ENCODE measurements around the gene OR10H4.
"Not testable (repeated sequence)": the region's sequence is repeated elsewhere in the genome, so short reads cannot be mapped to it uniquely, and the experiment has no call there.

Gene OR10H4

DNA sequence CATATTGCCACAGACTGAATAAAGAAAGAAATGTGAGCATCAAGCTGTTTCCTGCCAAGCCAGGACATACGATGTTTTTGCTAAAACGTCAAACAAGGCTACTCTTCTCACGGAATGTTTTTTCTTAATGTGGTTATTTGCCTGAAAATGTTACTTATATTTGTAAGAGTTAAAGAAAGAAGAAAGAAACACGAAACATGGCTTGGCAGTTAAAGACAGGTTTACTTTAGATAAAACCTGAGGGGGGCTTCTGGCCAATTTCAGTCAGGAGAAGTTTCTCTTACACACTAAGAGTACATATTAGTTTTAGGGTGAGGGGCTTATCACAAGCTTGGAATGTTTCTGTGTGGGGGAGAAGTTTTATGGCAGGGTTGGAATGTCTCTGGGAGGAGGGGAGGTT lies 4.4 kb upstream of the OR10H4 start:
- FAIRE-seq, result no peak

DNA sequence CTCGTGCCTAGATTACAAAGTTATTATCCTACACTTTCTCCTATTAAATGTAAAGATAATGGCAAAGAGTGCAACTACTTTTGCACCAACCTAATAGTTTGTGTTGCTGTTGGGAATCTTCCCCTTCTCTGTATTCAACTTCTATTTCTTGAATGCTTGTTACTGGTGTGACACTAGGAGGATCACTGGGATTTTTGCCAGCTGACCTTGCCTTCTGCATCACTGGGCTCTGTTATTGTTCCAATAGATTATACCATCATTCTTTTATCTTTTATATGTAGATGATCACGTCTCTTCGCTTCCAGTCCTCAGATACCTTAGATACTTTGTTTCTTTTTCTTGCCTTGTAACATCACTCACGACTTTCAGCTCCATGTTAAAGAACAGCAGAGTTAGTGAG lies 3.5 kb upstream of the OR10H4 start:
- no peak for FAIRE-seq

DNA sequence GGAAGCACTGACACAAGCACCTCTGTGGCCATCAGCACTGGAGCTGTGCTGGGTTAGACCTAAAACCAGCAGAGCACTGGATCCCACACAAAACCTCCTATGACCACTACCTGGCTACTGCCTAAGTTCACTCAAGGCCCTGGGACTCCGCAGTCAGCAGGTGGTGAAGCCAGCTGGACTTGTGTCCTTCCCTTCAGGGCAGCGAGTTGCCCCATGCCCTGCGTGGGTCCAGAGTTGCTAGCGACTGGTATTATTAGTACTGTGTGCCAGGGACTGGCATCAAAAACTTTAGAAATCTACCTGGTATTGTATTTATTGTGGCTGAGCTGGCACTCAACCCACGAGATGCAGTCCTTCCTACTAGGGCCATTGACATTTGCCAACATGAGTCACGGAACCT lies 6.0 kb downstream of the OR10H4 start:
- FAIRE-seq, result no peak

DNA sequence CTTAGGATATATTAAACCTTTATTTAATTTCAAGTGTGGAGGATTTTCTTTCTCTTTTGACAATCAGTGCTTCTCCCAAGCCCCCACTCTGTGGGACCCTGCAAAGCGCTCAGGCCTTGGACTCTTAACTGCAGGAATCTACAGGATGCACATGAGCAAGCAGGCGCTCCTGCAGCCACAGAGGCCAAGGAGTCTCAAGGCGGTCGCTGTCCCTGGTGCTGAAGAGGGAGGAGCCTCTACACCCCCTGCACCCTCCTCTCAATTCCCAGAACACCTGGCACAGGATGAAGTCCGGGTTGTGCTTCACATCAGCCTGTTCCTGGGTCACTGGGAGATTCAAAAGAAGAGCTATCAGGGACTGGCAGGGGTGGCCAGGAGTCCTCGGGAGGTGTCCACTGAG lies 13.5 kb downstream of the OR10H4 start:
- no peak for FAIRE-seq

DNA sequence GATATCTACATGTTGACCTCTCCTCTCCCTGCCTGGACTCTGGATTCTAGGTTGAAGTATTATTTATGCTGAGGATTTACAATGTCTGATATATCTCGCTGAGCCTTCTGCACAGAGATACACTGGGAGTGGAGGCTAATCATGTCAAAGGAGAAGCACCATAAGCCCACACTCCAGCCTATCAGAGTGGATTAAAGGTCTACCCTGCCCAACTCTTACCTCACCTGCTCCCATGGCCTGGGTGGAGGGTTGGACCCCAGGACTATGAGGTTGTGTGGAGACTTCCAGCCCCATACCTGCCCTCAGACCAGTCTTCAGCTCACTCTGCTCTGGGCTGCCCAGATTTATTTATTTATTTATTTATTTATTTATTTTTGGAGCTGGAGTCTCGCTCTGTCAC lies 15.4 kb downstream of the OR10H4 start:
- FAIRE-seq, result no peak

DNA sequence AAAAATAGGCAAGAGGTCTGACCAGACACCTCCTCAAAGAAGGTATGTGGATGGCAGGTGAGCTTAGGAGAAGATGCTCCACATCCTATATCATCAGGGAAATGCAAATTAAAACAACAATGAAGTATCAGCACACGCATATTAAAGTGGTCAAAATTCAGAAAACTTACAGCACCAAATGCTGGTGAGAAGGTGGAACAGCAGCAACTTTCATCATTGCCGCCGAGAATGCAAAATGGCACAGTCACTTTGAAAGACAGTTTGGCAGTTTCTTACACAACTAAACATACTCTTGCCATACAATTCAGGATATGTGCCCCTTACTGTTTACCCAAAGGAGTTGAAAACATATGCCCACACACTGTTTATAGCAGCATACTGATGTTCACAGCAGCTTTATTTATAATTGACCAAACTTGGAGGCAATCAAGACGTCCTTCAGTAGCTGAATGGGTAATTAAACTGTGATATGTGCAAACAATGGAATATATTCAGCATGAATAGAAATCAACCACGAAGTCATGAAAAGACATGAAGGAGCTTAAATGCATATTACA lies 22.5 kb downstream of the OR10H4 start:
- FAIRE-seq, result no peak

DNA sequence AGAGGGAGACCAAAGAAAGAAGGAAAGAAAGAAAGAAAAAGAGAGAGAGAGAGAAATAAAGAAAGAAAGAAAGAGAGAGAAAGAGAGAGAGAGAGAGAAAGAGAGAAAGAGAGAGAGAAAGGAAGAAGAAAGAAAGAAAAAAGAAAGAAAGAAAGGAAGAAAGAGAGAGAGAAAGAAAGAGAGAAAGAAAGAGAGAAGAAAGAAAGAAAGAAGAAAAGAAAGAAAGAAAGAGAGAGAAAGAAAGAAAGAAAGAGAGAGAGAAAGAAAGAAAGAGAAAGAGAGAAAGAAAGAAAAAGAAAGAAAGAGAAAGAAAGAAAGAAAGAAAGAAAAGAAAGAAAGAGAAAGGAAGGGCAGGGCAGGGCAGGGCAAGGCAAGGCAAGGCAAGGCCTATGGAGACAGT lies 23.2 kb downstream of the OR10H4 start:
- FAIRE-seq, result not testable (repeated sequence)

DNA sequence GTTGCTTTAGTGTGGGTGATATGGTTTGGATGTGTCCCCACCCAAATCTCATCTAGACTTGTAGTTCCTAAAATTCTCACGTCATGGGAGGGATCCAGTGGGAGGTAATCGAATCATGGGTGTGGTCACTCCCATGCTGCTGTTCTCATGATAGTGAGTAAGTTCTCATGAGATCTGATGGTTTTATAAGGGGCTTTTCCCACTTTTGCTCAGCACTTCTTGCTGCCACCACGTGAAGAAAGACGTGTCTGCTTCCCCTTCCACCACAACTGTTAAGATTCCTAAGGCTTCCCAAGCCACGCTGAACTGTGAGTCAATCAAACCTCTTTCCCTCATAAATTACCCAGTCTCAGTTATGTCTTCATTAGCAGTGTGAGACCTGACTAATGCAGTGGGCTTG lies 26.0 kb downstream of the OR10H4 start:
- no peak for FAIRE-seq

DNA sequence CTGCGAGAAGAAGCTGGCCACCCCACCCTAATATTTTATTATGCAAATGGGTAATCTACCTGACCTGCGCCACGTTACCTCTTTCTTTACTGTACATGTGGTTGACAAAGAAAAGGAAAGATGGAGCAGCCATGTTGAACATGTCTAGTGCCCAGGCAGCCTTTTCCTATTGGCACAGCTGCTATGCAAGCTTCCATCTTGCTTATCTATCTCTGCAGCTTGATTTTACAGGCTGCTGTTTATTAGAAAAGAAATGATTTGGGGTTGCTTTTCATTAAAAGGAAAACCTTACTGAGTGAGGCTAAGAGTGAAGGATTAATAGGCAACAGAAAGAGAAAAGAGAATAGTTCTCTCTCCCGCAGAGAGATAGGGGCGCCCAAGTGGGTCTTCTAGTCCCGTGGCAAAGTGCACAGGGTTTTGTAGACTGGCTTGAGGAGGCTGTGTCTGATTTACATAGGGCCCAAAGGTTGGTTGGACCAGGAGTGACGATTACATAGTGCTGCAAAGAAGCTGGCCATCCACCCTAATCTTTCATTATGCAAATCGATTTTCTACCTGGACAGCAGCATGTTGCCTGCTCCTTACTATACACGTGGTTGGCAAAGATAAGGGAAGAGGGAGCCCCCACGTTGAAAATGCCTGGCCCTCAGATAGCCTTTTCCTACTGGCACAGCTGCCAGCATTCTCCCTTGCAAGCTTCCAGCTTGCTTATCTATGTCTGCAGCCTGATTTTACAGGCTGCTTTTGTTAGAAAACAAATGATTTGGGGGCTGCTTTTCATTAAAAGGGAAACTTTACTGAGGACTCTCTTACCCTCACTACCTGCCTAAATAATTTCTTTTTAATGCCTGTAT lies 28.3 kb downstream of the OR10H4 start:
- FAIRE-seq, result no peak

DNA sequence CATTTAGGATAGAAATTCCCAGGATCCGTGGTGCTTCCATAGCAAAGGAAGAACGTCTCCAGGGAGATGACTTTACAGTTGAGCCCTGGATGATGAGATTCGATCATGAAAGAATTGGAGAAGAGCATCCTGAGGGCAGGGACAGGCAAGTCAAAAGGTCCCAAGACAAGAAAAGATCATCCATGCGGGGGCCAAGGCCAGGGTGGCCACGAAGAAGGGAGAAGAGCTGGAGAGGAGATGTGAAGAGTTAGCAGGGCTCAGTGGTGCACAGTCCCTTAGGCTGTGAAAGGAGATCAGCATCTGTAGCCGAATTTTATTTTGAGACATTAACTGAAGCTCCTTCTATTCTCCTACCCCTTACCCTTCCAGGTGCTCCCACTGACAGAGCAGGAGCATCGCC lies 28.9 kb downstream of the OR10H4 start:
- no peak for FAIRE-seq

DNA sequence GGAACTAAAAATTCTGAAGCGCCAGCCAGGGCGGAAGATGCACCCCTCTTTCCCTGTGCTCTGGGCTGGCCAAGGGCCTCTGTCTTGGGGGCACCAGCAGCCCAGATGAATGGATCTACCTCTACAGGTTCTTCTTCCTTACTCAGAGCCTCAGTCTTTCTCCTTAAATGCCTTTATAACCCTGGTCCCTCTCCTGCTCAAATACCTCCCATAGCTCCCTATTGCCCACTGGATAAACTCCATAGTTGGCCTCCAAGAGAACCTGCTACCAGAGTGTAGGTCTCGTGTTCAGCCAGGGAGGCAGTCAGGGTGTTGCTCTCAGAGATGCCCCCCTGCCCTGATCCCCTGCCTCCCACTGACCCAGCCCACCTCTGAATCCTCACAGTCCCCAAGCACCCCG lies 30.5 kb downstream of the OR10H4 start:
- FAIRE-seq, result no peak

DNA sequence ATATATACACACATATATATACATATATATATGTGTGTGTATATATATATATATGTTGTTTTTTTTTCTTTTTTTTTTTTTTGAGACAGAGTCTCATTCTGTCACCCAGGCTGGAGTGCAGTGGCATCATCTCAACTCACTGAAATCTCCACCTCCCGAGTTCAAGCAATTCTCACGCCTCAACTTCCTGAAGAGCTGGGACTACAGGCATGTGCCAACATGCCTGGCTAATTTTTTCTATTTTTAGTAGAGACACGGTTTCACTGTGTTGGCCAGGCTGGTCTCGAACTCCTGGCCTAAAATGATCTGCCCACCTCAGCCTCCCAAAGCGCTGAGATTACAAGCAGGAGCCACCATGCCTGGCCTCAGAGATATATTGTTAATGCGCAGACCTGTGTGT lies 37.0 kb downstream of the OR10H4 start:
- FAIRE-seq, result not testable (repeated sequence)

DNA sequence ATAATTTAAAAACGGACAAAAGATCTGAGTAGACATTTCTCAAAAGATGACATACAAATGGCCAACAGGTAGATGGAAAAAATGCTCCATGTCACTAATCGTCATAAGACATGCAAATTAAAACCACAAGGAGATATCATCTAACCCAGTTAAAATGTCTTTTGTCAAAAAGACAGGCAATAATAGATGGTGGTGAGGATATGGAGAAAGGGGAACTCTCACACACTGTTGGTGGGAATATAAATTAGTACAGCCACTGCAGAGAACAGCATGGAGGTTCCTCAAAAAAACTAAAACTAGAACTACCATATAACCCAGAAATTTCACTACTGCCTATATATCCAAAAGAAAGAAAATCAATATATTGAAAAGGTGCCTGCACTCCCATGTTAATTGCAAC lies 37.9 kb downstream of the OR10H4 start:
- no peak for FAIRE-seq

DNA sequence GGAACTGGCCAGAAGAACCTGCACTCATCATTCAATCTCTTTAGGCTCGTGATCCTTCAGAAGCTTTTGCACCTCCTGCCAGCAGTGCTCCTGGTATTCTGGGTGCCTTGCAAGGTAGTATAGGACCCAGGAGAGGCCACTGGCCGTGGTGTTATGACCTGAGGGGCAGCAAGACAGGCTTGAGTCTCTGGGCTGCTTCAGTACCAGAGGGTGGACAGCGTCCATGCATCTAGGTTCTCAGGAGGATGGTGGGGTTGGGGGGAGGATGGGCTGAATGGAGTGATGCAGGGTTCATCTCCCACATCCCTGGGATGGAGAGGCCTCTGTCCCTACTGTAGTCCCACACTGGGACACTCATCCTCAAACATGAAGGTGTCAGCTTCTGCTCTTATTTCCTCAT lies 41.1 kb downstream of the OR10H4 start:
- FAIRE-seq, result no peak

DNA sequence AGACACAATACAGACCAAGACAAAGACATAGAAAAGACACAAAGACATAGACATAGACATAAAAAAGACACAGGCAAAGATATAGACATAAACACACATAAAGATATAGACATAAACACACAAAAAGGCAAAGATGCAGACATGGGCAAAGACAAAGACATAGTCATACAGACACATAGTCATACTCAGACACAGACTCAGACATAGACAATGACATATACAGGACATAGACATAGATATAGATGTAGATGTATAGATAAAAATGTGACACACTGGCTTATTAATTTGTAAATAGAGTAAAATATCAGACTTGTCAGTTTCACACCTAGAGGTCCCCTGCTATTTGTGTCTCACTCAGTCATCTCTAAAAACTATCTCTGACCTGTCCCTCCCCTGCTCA lies 42.8 kb downstream of the OR10H4 start:
- no peak for FAIRE-seq

DNA sequence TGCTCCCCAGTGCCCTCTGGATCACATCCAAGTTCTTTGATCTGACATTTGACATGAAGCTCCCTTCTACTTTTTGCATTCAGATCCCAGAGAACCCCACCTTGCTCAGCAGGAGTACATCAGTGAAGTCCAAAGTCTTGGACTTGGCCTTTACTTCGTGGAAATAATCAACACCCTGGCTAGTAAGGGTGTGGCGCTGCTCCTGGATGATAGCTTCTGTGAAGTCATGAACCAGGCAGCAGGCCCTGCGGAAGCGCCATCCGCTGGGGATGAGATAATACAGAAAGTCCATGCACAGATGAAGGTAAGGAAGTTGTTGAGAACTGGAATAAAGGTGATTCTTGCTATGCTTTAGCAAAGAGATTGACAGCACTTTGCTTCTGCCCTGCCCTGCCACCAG lies 43.2 kb downstream of the OR10H4 start:
- no peak for FAIRE-seq

DNA sequence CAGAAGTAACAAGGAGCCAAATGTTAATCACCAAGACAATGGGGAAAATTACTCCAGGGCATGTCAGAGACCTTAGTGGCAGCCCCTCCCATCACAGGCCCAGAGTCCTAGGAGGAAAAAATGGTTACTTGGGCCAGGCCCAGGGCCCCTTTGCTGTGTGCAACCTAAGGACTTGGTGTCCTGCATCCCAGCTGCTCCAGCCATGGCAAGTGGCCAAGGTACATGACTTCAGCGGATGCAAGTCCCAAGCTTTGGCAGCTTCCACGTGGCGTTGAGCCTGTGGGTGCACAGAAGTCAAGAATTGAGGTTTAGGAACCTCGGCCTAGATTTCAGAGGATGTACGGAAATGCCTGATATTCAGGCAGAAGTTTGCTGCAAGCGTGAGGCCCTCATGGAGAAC lies 46.7 kb downstream of the OR10H4 start:
- no peak for FAIRE-seq

DNA sequence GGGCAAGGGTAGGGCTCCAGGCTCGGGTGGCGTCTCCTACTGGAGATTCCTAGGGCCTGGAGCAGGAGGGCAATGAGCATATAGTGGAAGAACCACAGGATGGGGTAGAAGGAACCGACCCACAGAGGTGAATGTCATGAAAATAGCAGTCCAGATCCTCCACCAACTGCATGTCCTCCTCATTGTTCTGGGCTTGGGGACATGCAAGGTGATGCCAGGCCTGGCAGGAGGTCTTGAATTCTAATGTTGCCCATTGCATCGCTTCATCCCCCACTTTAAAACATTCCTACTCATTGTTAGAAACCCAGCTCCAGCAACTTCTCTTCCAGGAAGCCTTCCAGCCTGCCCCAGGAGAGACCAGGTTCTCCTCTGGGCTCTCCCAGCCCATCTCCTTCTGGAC lies 49.4 kb downstream of the OR10H4 start:
- no peak for FAIRE-seq

Measured in islet of Langerhans (tissue), 1 donor.